NCI-H2196 treated with DMSO at 0.1 percent for 48 hours (cell line): ENCODE measurements around the gene SLC22A8.
"Not testable (repeated sequence)": the region's sequence is repeated elsewhere in the genome, so short reads cannot be mapped to it uniquely, and the experiment has no call there.

Source experiments
- DNase-seq: peaks from one replicate; lab custom pipeline; 2025; ENCODE audit not compliant: unreplicated experiment; lab: John Stamatoyannopoulos, UW

SLC22A8 gene, protein sequence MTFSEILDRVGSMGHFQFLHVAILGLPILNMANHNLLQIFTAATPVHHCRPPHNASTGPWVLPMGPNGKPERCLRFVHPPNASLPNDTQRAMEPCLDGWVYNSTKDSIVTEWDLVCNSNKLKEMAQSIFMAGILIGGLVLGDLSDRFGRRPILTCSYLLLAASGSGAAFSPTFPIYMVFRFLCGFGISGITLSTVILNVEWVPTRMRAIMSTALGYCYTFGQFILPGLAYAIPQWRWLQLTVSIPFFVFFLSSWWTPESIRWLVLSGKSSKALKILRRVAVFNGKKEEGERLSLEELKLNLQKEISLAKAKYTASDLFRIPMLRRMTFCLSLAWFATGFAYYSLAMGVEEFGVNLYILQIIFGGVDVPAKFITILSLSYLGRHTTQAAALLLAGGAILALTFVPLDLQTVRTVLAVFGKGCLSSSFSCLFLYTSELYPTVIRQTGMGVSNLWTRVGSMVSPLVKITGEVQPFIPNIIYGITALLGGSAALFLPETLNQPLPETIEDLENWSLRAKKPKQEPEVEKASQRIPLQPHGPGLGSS

GRCh38 chr11:63015521-63016215 is at the start of gene SLC22A8:
Gene SLC22A8, minus strand, starts transcription at chr11:63015841. Its CDS starts 883 bp downstream, at chr11:63014958.
- DNase-seq = no peak

- DNase-seq = not testable (repeated sequence)
Observed at GRCh38 chr11:63046203-63046602, 30.6 kb upstream of the SLC22A8 start.

DNA sequence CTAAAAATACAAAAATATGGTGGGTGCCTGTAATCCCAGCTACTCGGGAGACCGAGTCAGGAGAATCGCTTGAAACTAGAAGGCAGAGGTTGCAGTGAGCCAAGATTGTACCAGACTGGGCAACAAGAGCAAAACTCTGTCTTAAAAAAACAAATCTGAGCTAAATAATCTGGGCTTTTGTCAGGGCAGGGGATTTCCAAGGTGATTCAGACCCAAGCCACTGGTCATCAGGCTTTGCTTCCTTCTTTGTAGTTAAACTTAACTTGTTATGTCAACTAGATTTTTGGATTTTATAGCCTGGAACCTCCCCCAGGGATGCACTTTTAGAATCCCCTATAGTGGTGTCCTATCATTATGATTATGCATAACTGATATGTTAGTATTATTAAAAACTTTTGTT is 27.0 kb upstream of the SLC22A8 start:
- DNase-seq = no peak

DNA sequence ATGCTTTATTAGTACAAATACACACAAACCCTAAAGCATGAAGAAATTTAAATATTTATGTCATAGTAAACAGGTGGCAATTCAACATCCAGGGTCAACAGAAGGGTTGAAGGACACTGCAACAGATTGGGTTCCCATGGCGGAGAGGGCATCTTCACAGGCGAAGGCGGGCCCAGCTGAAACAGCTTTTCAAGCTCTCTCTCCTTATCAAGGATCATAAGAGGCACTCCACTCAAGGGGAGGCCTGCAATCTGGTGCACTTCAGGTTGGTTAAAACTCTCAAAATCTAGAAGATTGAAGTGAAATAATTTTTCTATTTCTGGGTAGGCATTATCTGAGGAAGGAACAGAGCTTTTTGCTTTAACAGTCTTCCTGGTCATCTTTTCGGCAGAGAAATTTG is 16.8 kb upstream of the SLC22A8 start:
- DNase-seq = no peak

- DNase-seq = peak; percentile 53
Observed at GRCh38 chr11:63023841-63024648, 8.4 kb upstream of the SLC22A8 start.

DNA sequence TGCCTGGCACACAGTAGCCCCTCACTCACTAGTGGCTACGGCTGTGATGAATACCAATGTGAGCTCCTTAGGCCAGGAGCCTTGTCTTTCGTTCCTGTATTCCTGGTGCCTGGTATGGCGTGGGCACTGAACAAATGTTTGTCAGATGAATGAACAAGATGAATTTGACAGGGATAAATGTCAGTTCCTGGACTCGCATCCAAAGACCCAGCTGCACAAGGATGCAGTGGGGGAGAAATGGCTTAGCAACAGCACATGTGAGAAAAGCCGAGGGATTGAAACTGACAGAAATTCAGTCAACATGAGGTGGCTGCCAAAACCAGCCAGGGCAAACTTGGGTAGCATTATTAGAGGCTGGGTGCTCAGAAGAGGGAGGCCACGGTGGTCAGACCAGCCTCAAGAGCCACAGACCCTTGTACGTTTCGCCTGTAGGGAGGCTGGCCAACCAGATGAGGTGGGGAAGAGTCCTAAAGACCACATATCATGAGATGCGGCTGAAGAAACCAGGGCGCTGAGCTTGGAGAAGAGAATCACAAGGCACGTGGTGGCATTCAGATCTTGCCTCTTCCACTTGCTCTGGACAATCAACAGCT is 7.7 kb upstream of the SLC22A8 start:
- DNase-seq = no peak

DNA sequence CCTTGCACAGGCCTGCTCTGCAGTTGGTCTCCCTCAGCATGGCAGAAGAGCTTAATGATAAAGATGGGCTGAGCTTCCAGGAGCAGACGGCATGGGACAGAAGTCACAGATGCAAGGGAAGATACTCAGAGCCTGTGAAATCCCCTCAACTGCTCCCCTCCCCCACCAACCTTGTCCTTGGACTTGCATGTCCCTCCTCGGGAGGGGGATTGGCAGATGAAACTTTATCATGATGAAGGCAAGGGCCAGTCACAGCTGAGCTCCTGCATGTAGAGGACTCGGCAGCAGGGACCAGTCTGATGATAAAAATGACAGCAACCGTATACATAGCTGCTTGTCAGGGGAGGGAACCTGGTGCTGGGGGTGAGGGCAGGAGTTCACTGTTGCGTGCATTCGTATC is 6.8 kb upstream of the SLC22A8 start:
- DNase-seq = no peak

DNA sequence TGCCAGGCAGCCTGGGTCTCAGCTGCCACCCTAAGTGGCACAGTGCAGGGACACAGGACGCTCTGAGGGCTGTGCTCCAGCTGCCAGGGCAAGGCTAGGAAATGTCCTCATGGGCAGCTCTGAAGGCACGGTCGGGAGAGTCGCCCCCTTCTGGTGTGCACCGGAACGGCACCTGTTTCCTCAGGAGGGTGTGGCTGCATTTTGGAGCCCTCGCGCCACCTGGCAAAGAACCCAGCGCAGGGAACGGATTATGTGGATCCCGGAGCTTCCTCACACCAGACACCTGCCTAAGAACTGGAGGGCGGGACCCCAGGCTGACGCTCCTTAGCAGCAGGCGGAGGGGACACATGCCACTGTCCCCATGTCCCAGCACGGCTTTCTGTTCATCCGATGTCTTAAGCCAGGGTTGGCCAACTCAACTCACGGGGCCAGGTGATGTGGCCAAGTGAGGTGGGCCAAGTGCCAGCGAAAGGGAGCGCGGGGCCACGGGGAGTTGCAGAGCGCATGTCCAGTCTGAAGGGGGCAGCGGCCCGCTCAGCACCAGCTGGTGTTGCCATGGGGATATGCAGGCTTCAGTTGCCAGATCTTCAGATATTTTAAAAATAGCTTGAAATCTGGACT is 5.1 kb upstream of the SLC22A8 start:
- DNase-seq = no peak

GRCh38 chr11:63019506-63019905 is 3.9 kb upstream of the SLC22A8 start:
- no peak for DNase-seq

- no peak for DNase-seq
Observed at GRCh38 chr11:63017306-63017974, 1.8 kb upstream of the SLC22A8 start.

DNA sequence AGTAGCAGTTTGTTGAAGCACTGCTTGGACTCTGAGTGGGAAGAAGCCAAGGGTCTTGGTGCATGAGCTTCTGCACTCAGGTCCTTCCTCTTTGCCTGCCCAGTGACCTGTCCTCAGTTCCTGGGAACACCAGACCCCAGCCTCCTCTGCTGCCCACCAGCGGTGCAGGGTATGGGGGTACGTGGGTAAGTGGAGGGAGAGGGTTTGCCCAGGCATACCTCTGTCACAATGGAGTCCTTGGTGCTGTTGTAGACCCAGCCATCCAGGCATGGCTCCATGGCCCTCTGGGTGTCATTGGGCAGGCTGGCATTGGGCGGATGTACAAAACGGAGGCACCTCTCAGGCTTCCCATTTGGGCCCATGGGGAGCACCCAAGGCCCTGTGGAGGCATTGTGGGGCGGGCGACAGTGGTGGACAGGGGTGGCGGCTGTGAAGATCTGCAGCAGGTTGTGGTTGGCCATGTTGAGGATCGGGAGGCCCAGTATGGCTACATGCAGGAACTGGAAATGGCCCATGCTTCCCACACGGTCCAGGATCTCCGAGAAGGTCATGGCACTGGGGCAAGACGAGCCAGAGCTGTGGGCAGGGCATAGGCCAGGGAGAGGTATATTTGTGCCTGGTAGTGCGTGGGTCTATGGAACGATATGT is 1.1 kb downstream of the SLC22A8 start:
- DNase-seq = no peak

DNA sequence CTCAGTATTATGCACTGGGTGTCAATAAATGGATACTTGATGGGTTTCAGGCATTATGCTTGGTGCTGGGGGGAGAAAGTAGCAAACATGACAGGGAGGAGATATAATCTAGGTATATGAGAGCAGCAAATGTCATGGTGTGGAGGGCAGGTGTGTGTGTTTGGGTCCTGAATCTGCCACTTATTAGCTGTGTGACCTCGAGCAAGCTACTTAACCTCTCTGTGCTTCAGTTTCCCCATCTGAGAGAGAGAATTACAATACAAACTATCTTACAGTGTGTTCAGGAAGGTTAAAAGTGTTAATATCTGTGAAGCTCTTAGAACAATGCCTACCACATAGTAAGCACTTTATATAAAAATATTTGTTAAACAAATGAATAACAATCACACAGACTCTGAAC is 2.8 kb downstream of the SLC22A8 start:
- no peak for DNase-seq

DNA sequence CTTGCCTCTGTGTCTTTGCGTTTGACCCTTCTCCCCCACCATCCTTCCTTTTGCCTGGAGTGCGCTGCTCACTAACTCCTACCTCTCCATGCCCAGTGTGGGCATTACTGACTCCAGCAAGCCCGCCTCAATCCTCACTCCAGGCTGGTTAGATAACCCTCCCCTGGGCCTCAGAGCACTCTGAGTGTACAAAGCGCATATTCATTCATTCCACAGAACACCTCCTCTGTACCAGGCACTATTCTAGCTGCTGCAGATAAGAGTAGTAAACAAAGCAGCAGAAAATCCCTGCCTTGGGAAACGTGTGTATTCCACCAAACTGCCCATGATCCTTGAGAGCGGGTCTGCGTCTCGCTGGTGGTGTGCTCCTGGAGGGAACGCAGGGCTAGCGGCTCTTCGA is 3.2 kb downstream of the SLC22A8 start:
- DNase-seq = no peak

GRCh38 chr11:63010934-63011439 is 4.7 kb downstream of the SLC22A8 start:
- no peak for DNase-seq

DNA sequence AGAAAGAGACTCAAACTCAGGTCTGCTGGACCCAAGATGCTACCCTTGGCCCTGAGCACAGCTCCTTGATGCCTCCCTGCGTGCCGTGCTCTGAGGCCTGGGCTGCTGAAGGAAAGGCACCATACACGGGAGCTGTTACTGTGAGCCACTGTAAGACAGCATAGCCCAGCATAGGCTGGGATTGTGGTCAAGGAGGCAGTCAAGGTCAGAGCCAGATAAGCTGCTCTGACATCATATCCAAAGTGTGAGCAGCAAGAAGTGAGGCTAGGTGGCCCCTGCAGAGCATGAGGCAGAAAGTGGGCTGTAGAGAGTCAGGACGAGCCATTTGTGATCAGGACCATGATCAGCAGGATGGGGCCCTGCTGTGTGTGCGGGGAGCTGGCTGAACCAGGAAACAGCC is 7.7 kb downstream of the SLC22A8 start:
- no peak for DNase-seq

DNA sequence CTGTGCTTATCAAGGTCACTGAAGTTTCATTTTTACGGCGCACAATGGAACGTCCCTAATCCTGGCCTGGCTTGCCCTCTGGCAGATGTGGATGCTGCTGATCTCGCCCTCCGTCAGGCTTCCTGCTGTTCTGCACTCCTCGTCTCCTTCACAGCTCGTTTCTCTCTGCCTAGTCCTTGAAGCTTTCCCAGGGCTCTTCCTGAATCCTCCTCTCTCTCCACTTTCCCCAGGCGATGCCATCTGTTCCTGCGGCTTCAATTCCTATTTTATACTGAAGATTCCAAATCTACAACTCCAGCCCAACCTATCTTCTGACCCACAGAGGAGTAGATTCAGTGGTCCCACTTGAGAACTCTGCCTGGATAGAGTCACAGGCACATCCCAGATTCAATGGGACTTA is 14.2 kb downstream of the SLC22A8 start:
- no peak for DNase-seq

GRCh38 chr11:62999649-63000048 is 16.0 kb downstream of the SLC22A8 start:
- DNase-seq = no peak

- no peak for DNase-seq
Observed at GRCh38 chr11:62999156-62999555, 16.5 kb downstream of the SLC22A8 start.

DNA sequence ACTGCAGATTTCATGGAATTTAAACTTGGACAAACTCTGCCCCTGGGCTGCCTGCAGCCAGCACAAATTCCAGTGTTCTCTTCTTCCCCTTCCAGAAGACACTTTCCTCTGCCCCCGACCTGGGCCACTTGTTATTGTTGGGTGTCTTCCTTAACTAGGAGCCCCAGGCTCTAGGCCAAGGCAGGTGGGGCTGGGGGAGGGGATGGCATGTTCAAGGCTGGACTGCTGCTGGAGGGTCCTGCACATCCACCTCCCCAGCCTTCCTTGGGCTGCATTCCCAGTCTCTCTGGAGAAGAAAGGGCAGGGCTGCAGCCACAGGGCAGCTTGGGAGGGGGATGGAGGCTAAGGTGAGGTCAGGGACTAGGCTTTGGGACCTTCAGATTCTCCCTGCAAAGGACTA is 19.4 kb downstream of the SLC22A8 start:
- DNase-seq = no peak
